Chondrocyte (in vitro differentiated cells): Measurements from ENCODE around the gene NXPH2. TPM values are rescaled to one million over a fixed set of nuclear protein-coding genes. Genes with fewer than 3 reads are reported as not detected.
"Not testable (repeated sequence)": the region's sequence is repeated elsewhere in the genome, so short reads cannot be mapped to it uniquely, and the experiment has no call there.

ENCODE experiments used
- DNase-seq: peaks from one replicate; pipeline ENCODE4 v3.0.0; 2021; ENCODE audit warnings: mixed read lengths, low spot score
- H3K27ac Mint-ChIP-seq: one replicate; pipeline ENCODE4 v1.8.0; 2021; ENCODE audit warnings: mild to moderate bottlenecking, moderate library complexity, mixed read lengths; ENCODE audit not compliant: unreplicated experiment
- H3K27me3 Mint-ChIP-seq: 2 replicates; pipeline ENCODE4 v1.8.0; 2021; ENCODE audit warnings: low read depth, mixed read lengths
- H3K36me3 Mint-ChIP-seq: 2 replicates; pipeline ENCODE4 v1.8.0; 2021; ENCODE audit warnings: low read depth, mixed read lengths
- H3K4me1 Mint-ChIP-seq: 2 replicates; pipeline ENCODE4 v1.8.0; 2021; ENCODE audit warnings: low read depth, mild to moderate bottlenecking, mixed read lengths
- H3K4me3 Mint-ChIP-seq: one replicate; pipeline ENCODE4 v1.8.0; 2021; ENCODE audit warnings: mild to moderate bottlenecking, moderate library complexity, mixed read lengths; ENCODE audit not compliant: unreplicated experiment
- H3K9me3 Mint-ChIP-seq: 2 replicates; pipeline ENCODE4 v1.8.0; 2021; ENCODE audit warnings: low read depth, mixed read lengths
- CTCF ChIP-seq: fragments of 200-600 bp; sonication (generic); IDR thresholded peaks from 2 replicates; pipeline ENCODE4 v1.5.0; 2021; ENCODE audit warnings: antibody characterized with exemption, mild to moderate bottlenecking, moderate library complexity
- total RNA-seq: library from RNA; stranded (reverse); gene quantifications from 3 replicates; pipeline ENCODE4 v1.2.1, GENCODE V29; 2021

NXPH2 gene
- total RNA-seq, 1 donor from 2014 or later: not detected

- no peak for TF ChIP-seq CTCF
- Mint-ChIP-seq H3K27ac (no peak overlapping the region), H3K36me3 (no peaks in the 10 kb centered on the region), H3K4me3 (no peak overlapping the region), H3K4me1 (no peaks in the 10 kb centered on the region), H3K9me3 (peaks cover under 1% of the 10 kb centered on the region), H3K27me3 (peaks cover 9% of the 10 kb centered on the region)
- DNase-seq: no peak
Measured at GRCh38 chr2:138742441-138743057, 37.6 kb downstream of the NXPH2 start.

- TF ChIP-seq CTCF: no peak
- no peak overlapping the region for H3K4me3 Mint-ChIP-seq
- peaks cover 9% of the 10 kb centered on the region for H3K27me3 Mint-ChIP-seq
- peaks cover 6% of the 10 kb centered on the region for H3K9me3 Mint-ChIP-seq
- H3K27ac Mint-ChIP-seq: no peak overlapping the region
- no peak for DNase-seq
- H3K36me3 Mint-ChIP-seq: no peaks in the 10 kb centered on the region
- no peaks in the 10 kb centered on the region for H3K4me1 Mint-ChIP-seq
Measured at GRCh38 chr2:138741851-138742250, 38.3 kb downstream of the NXPH2 start.

- H3K9me3 Mint-ChIP-seq: peaks cover 17% of the 10 kb centered on the region
- H3K4me3 Mint-ChIP-seq, H3K27ac Mint-ChIP-seq, DNase-seq, H3K4me1 Mint-ChIP-seq, H3K36me3 Mint-ChIP-seq, H3K27me3 Mint-ChIP-seq: not testable (repeated sequence)
Measured at GRCh38 chr2:138737009-138737554, 43.1 kb downstream of the NXPH2 start.

GRCh38 chr2:138732651-138733050, 47.5 kb downstream of the NXPH2 start:
- TF ChIP-seq CTCF: no peak
- peaks cover 2% of the 10 kb centered on the region for H3K27me3 Mint-ChIP-seq
- H3K27ac Mint-ChIP-seq: no peak overlapping the region
- H3K36me3 Mint-ChIP-seq: no peaks in the 10 kb centered on the region
- DNase-seq: no peak
- peaks cover 17% of the 10 kb centered on the region for H3K9me3 Mint-ChIP-seq
- H3K4me1 Mint-ChIP-seq: no peaks in the 10 kb centered on the region
- no peak overlapping the region for H3K4me3 Mint-ChIP-seq

GRCh38 chr2:138730497-138731030, 49.6 kb downstream of the NXPH2 start:
- no peak for TF ChIP-seq CTCF
- no peak for DNase-seq
- peaks cover 4% of the 10 kb centered on the region for H3K27me3 Mint-ChIP-seq
- H3K27ac Mint-ChIP-seq: no peak overlapping the region
- H3K9me3 Mint-ChIP-seq: peaks cover 4% of the 10 kb centered on the region
- no peaks in the 10 kb centered on the region for H3K36me3 Mint-ChIP-seq
- no peaks in the 10 kb centered on the region for H3K4me1 Mint-ChIP-seq
- H3K4me3 Mint-ChIP-seq: no peak overlapping the region

GRCh38 chr2:138727956-138728355, 52.2 kb downstream of the NXPH2 start:
- Mint-ChIP-seq H3K27ac (no peak overlapping the region), H3K4me1 (no peaks in the 10 kb centered on the region), H3K27me3 (peaks cover 5% of the 10 kb centered on the region), H3K4me3 (no peak overlapping the region), H3K36me3 (no peaks in the 10 kb centered on the region), H3K9me3 (no peaks in the 10 kb centered on the region)
- no peak for TF ChIP-seq CTCF
- DNase-seq: no peak
